Activated CD4-positive, alpha-beta T cell treated with anti-CD3 and anti-CD28 coated beads for 48 hours (primary cell): Measurements from ENCODE around the gene SAV1.

Source experiments
- DNase-seq: peaks from one replicate; pipeline ENCODE4 v3.0.0-alpha.2; 2020

Gene SAV1

GRCh38 chr14:50605766-50606165 lies 62.3 kb downstream of the SAV1 start:
- DNase-seq, result no peak

GRCh38 chr14:50603565-50603964 lies 64.5 kb downstream of the SAV1 start:
- DNase-seq, result no peak

DNA sequence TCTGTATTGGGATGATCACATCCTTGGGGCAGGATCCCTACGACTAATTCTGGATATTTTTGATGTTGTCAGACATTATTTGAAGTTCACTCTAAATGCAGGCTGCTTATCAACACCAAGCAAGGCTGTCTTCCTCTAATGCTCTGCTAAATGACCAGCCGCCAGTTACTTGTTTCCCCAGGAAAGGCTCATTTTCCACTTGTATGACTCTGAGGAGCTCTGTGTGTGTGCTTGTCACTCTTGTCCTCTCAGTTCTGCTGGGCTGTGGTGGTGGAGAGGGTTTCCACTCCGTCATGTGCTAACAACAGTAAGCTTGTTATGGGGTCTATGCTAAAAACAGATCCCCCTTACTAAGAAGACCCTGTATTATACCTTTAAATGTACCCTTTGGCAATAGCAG lies 66.1 kb downstream of the SAV1 start:
- no peak for DNase-seq

- DNase-seq, result no peak
Observed at GRCh38 chr14:50601394-50601793, 66.7 kb downstream of the SAV1 start.

DNA sequence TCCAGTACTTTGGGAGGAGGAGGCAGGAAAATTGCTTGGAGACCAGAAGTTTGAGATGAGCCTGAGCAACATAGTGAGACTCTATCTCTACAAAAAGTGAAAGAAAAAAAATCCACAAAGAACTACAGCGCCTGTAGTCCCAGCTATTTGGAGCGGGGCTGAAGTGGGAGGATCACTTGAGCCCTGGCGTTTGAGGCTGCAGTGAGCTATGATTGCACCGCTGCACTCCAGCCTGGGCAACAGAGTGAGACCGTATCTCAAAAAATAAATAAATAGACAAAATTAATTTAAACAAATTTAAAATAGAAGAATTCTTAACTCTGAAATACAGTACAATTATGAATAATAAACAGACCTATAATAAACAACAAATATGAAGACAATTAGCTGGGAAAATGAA lies 67.3 kb downstream of the SAV1 start:
- no peak for DNase-seq

- DNase-seq, result no peak
Observed at GRCh38 chr14:50599700-50600444, 68.2 kb downstream of the SAV1 start.

DNA sequence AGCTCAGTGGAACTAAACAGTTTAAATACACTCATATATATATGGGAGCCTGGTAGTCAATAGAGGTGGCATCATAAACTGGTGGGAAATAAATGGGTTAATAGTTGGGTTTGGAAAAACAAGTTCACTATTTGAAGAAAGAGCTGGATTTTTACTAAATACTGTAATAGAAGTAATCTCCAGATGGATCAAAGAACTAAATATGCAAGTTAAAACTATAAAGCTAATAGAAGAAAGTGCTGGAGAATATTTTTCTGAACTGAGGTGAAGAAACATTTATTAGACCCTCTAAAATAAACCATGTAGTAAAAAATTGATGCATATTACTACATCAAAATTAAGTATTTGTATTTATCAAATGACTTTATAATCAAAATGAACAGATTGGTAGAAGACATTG lies 69.3 kb downstream of the SAV1 start:
- no peak for DNase-seq

DNA sequence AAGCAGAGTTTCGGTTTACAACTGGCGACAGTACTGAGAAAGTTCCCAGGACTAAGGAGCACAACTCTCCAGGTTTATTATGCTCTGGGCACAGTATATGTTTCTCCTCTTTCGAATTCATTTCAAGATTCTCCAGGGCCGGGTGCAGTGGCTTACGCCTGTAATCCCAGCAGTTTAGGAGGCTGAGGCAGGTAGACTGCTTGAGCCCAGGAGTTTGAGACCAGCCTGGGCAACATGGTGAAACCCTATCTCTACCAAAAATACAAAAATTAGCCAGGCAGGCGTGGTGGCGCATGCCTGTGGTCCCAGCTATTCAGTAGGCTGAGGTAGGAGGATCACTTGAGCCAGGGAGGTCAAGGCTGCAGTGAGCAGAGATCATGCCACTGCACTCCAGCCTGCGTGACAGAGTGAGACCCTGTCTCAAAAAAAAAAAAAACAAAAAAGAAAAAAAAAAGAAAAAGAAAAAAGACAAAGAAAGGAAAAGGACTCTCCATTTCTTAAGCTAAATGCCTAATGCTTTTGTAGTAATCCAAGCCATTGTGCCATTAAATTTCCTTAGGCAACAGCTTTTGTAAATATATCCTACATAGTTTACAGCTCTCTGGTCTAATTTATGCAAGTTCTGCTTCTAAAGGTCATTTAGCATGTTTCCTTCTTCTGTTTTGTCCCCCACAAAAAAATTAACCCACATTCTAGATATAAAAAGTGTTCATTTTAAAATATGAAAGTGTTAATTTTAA lies 73.4 kb downstream of the SAV1 start:
- DNase-seq, result no peak

- no peak for DNase-seq
Observed at GRCh38 chr14:50590464-50590863, 77.6 kb downstream of the SAV1 start.
